Measurements from ENCODE around the gene ECI2. TPM values are rescaled to one million over a fixed set of nuclear protein-coding genes. Genes with fewer than 3 reads are reported as not detected.

The ECI2 gene
- total and polyA plus RNA-seq, 2 experiments from 2014 or later = 99.6 to 173 TPM

DNA sequence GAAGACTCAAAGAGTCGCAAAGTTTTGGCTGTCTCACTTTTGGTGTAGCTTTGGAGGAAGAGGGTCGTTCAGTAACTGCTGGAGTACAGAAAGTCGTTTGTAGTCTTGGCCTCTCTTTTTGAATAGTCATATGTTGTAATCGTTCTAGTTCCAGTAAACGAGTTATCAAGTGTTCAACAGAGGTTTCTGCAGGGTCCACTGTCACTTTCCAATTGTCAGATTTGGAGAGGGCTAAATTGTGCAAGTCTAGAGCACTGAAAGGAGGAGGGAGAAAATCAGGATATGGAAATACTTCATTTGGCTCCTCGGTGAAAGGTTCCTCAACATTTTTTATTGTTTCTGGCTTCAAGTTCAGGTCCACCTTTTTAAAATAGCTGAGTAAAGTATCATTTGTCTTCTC, 66.2 kb downstream of the ECI2 start:
- Histone ChIP-seq H3K9me3 (ENCODE audit: low read depth) (no peaks in the 10 kb centered on the region), H3K4me3 (no peak overlapping the region), H3K4me1 (ENCODE audit: low read depth) (no peaks in the 10 kb centered on the region), H3K27me3 (no peaks in the 10 kb centered on the region), H3K36me3 (peaks cover 6% of the 10 kb centered on the region), H3K27ac (no peak overlapping the region)
- no peak for TF ChIP-seq CTCF (IDR thresholded peaks at IDR 0.05; ENCODE audit: low read depth, low read length)
- no peak for DNase-seq (ENCODE audit: low read depth in 1 of 2, low spot score in 1 of 2)

- Histone ChIP-seq H3K4me1 (ENCODE audit: low read depth) (no peaks in the 10 kb centered on the region), H3K27ac (no peak overlapping the region)
- TF ChIP-seq CTCF (IDR thresholded peaks at IDR 0.05; ENCODE audit: low read depth, low read length) = no peak
Observed at GRCh38 chr6:4067673-4068072, 67.7 kb downstream of the ECI2 start.

GRCh38 chr6:4066029-4066755, 69.2 kb downstream of the ECI2 start:
- no peak for DNase-seq (ENCODE audit: low read depth in 1 of 2, low spot score in 1 of 2)
- no peaks in the 10 kb centered on the region for H3K27me3 ChIP-seq
- peaks cover 31% of the 10 kb centered on the region for H3K36me3 ChIP-seq
- no peaks in the 10 kb centered on the region for H3K9me3 ChIP-seq (ENCODE audit: low read depth)
- H3K4me3 ChIP-seq = no peak overlapping the region
- no peaks in the 10 kb centered on the region for H3K4me1 ChIP-seq (ENCODE audit: low read depth)
- no peak for TF ChIP-seq CTCF (IDR thresholded peaks at IDR 0.05; ENCODE audit: low read depth, low read length)
- H3K27ac ChIP-seq = peak overlapping the region; percentile 21

More at GRCh38 chr6:4067673-4068072, 67.7 kb downstream of the ECI2 start:
- Histone ChIP-seq H3K36me3 (peaks cover 17% of the 10 kb centered on the region), H3K27me3 (no peaks in the 10 kb centered on the region), H3K4me3 (no peak overlapping the region), H3K9me3 (ENCODE audit: low read depth) (no peaks in the 10 kb centered on the region)
- no peak for DNase-seq (ENCODE audit: low read depth in 1 of 2, low spot score in 1 of 2)

Other genes starting within 250 kb of the ECI2 start
- gene FAM217A, start 56.4 kb downstream of the ECI2 start, total RNA-seq = not detected in 2 replicates
- 1.4 TPM in 1 of 2 replicates, not detected in the other for gene FAM217A, start 56.4 kb downstream of the ECI2 start, polyA plus RNA-seq

All from cardiac muscle cell (in vitro differentiated cells and primary cell).